NCI-H2107 (cell line): ENCODE data around the gene CARMIL1.
A peak's percentile ranks its signal among the peaks of the same experiment; 100 is the strongest.

Experiments used
- DNase-seq: peaks from one replicate; lab custom pipeline; 2025; lab: John Stamatoyannopoulos, UW

The CARMIL1 gene

DNA sequence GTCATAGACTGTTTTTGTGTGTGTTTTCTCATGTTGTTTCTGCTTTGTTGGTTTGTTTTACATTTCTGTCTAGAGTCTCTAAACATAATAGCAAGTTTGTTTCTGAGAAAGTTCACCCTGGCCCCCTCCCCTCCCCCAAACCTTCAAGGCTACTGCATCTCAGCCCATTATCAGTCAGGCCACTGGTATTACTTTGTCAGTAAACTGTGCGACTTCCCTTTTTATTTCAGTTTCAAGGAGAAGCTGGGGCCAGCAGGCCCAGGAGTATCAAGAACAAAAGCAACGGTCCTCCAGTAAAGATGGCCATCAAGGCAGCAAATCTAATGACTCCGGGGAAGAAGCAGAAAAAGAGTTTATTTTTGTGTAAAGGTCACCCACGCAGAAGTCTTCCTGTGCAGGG, 340.0 kb downstream of the CARMIL1 start:
- no peak for DNase-seq

DNA sequence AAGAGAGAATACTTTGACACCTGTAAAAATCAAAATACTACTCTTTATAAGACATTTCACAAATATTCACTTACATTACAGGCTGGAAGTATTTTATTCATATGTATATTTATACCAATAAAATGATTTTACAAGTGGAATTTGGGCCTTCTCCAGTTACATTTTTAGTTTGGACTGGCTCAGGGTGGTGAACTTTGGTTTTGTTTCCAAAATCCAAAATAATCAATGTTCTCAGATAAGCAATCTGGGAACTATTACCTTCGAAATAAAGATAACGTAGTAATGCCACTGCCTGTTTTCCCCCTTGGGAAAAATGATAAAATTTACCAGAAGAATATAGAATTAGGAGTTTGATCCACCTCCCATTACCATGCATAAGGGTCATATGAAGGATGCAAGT, 341.2 kb downstream of the CARMIL1 start:
- DNase-seq = no peak

DNA sequence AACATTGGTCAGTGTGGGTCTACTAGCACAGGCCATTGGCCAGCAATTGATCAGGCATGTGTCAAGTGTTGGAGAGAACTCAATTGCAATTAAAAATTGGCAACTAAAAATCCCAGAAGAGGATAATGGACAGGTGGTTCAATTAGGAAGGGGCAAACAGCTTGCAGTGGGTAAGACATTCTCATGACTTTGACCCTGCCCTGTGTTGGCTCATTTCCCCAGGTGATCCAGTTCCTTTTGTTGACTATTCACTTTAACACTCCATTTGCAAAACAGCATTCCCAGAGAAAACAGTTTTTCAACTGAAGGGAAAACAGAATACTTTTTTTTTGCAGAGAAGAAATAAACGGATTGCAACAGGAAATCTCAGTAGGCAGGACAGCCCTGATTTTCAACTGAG, 343.9 kb downstream of the CARMIL1 start:
- DNase-seq = no peak

DNA sequence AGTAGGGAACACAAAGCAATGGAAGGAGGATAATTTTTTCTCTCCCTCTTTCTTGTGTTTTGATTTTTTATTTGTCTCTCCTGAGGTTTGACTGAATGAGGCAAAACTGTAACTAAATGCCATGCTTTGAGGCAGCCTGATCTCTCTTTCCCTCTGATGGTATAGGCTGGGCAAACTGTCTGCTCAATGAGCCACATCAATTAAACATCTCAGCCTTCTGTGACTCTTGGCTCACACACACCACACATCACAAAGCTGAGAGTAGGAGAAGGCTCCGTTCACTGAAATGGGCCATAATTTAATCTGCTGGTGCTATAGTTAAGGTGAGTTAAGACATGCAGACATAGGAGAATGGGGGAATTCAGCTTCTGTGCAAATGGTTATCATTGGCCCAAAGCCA, 344.7 kb downstream of the CARMIL1 start:
- DNase-seq = no peak

DNA sequence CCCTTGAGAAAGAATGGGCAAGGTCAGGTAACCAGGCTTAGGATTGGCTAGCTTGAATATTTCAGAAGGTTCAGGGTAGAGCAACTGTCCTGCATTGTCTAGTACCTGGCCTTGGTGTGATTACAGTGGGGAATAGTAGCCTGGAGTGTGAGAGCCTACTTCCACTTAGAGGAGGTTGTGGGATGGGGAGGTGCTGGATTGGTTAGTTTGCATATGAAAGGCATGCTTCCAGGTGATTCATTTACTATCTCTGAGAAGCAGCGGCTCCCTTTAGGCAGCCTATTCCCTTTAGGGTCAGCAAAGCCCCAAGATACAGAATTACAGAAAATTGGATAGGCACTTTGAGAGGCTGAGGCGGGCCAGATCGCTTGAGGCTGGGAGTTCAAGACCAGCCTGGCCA, 347.8 kb downstream of the CARMIL1 start:
- DNase-seq = no peak

DNA sequence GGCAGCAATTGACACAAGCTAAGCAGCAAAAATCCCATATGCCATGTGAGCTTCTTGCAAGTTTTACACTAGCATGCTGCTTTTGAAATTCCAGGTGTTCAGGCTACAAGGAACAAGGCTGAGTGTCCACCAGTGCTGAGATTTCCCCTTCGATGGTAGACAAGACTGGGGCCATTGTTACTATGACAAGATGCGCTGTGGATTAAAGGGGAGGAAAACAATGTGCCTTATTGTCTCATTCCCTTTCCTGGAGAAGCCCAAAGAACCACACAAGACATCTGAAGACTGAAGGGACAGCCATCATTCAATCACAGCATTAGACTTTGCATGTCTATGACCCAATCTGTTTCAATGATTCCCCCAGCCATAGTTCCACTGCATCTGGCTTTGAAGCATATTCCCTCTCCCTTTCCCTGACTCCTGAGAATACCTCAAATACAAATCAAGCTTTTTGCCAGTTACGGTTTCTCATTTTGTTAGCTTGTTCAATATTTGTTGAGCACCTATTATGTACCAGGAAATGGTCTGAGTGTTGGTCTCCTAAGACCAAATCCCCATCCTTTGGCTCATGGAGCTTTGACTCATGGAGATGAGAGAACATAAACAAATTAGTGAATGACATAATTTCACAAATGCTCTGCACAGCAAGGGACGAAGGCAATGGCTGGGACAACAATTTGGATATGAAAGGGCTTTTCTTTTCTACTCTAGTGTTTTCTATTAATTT, 349.5 kb downstream of the CARMIL1 start:
- no peak for DNase-seq

DNA sequence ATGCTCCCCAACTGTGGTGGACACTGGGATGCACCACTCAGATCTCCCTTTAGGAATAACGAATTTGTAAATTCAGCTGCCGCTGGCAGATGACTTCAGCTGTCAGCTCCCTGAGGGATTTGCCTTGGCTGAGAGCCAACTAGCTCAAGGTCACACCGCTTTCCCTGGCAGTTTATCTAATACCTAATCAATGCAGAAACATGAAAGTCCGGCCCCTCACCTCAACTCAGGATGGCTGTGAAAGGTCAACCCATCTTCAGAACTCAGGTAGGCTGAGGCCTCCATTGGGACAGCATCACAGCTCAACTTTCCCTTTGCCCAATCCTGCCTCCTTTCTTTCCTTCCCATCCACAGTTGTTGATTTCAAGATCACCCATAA, 350.0 kb downstream of the CARMIL1 start:
- DNase-seq = no peak

DNA sequence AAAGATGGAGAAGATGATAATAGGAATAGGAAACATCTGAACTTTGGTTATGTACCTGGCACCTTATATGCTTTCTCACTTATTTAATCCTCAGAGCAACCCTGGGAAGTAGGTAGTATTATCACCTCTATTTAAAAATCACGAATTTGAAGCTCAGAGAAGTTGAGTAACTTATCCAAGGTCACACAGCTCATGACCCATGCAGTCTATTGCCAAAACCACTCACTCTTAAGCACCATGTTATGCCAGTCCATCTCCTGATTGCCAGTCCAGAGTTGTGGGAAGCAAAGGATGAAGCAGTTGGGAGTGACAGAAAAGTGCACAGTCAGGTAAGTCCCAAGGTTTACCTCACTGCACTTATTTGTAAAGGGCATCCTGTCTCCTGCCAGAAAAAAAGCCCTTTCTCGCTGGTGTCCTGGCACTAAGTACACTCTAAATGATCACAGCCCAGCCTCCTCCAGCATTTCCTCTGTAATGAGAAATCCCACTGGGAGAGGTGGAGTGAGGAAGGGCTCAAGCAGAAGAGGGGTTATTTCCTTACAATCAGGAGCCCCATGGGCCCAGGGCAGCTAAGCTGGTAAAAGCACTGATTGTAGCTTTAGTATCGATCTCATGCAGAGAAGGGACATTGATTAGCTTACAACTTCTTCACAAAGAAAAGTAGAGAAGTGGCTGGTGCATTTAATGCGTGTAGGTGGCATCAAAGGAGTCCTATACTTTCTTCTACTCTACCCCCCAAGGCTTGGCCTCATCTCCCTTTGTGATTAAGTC, 351.5 kb downstream of the CARMIL1 start:
- DNase-seq = no peak

DNA sequence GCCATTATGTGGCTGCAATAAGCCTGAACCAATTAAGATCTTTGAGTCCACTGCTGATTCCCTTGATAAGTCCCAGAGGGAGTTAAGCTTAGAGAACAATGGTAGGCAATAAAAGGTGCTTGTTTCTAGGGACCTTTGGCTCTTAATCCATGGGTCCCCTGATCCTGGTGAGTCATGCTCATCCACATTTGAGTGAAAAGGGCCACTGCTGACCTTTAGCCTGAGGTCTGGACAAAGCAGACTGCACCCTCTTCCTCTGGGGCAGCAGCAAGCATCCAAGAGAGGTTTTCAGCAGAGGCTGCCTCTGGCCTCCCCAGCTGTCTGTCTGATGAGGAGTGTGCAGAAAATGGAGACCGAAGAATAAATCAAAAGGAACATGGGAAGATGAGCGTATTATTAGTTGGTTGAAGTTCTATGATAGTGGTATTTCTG, 356.7 kb downstream of the CARMIL1 start:
- DNase-seq = no peak

DNA sequence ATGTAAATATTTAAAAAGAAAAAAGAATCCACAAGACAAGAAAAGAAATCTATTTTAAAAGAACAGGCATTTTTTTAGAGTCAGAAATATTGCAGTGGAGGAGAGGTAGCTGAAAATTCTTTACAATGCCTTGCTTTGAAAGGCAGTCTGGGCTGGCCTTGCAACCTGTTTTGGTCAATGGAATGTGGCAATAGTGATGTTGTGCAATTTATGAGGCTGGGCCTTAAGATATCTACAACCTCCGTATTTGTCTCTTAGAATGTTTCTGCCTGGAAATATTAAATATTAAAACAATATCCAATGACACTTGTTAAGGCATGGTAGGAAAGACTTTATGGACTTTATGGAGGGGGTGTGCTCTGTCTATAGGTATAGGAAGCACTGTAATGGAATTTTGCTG, 358.0 kb downstream of the CARMIL1 start:
- no peak for DNase-seq

DNA sequence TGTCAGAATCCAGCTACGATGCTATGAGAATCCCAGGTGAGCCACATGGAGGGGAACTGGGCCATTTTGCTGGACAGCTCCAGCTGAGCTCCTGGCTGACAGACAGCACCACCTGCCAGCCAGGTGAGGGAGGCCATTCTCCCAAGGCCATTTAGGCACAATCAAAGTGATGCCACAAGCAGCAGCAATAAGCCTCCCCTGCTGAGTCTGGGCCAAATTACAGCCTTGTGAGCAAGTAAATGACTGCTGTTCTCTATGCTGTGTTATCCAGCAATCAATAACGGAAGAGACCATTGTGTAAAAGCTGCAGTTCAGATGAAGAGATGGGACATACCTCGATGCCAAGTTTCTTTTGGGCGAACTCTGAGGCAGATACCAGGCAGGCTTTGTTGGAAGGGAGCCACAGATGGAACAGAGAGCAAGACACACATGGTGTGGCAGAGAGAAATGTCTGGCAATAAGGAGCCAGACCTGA, 358.8 kb downstream of the CARMIL1 start:
- peak; percentile 5 for DNase-seq

DNA sequence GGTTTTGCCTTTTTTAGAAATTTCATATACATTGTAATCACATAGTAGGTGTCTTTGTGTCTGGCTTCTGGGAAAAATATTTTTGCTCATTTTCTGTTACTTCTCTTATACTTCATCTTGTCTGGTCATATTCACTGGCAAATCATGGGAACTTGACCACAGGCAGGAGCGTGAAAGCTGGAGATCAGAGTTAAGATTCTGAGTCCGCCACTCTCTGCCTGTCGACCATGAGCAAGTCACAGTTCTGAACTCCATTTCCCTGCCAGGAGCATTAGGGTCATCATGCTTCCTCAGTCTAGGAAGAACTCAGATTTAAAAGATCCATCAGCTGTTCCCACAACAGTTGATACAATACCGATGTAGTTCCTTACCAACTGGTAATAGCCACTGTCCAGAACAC, 360.5 kb downstream of the CARMIL1 start:
- no peak for DNase-seq

DNA sequence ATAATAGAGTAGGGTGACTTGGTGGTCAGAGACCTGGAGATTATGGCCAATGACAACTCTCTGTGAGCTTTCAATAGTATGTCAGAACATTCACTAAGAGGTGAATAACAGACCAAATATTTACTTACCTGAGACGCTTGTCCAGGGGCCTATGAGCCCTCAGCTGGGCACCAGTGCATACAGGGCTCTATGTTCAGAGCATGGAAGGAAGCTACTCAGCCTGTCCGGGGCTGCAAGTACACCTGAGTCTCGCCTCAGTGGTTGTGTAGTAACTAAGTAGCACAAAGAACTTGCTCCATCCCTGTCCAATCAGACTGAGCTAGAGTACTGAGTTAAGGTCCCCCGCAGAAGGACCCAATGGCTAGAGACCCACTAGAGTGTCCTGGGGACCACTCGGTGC, 361.3 kb downstream of the CARMIL1 start:
- no peak for DNase-seq

DNA sequence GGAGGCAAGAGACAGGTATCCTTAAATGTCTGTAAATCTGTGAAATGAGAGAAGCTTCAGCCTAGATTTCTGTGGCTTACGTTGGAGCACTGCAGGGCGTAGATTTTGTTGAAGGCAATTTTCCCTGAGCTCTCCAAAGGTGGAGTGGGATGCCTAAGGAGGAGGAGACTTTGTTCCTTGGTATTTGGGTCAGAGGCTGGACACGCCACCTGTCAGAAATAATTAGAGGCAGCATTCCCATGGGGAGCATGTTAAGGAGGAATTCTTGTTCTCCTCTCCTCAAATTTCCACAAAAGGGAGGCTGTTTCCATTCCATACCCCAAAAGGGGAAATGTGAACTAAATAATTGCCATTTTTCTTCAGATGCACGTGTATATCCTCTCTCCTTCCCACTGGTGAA, 361.7 kb downstream of the CARMIL1 start:
- DNase-seq = no peak

DNA sequence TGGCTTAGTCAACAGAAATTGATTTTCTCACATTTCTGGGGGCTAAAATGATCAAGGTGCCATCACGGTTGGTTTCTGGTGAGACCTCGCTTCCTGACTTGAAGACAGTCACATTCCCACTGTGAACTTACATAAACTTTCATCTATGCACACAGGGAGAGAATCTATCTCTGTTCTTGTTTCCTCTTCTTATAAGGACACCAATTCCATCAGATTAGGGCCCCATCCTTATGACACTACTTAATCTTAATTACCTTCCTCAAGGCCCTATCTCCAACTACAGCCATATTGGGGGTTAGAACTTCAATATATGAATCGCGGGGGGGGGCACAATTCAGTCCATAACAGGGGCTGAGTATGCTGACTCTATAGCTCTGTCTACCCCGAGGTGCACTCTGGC, 362.2 kb downstream of the CARMIL1 start:
- no peak for DNase-seq

DNA sequence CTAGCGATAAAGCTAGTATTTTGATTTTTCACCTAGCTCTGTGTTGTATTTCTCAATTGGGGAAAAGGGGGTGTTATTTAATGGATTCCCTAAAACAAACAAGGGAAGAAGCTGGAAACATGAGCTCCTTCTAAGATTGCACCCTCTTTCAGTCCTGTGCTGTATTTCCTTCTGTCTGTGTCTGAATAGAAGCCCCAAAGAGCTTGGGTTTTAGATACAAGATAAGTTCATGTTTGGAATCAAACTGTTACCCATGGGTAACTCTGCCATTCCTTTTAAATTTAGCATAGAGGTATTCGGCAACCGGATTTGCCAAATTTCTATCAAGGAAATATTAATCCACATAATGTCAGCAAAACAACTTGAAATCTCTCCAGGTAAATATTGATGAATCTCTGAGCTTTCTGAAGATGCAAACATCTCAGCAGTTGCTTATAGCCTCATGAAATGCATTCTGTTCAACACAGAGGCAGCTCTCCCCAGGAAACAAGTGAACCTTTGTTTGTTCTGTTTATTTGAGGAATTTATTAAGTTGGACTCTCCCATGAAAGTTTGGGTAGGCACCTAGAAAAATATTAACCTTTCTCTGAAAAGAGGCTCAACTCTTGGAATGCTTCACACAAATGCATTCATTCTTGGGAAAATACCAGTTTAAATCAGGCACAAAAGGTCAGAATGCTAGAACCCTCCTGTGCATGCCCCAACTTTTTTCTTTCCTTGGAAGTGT, 362.9 kb downstream of the CARMIL1 start:
- DNase-seq = no peak

DNA sequence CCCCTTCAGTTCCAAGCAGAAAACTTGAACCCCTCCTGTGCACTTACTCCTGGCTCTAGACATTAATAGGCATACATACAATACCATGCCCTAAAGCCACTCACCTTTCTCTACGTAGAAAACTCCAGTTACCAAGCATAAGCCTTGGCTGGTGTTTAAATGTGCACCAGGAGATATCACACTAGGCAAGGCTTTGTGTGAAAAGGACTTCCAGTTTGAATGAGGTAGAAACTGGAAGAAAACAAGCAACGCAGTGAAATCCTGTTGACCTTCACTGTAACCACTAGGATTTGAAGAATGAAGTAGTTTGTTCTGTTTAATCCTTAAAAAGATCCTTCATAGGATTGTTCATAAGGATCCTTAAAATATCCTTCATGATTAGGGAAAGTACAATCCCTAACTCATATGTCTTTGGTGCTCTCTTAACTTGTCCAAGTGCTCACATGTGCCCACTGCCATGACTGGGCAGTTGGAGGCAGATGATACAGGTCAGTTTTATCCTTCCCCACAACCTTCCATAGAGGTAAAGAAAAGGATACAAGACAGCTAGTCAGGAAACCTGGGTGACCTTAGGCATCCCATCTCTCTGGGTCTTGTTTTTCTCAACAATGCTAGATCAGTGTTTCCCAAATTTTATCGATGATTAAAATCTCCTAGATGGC, 363.6 kb downstream of the CARMIL1 start:
- DNase-seq = no peak

DNA sequence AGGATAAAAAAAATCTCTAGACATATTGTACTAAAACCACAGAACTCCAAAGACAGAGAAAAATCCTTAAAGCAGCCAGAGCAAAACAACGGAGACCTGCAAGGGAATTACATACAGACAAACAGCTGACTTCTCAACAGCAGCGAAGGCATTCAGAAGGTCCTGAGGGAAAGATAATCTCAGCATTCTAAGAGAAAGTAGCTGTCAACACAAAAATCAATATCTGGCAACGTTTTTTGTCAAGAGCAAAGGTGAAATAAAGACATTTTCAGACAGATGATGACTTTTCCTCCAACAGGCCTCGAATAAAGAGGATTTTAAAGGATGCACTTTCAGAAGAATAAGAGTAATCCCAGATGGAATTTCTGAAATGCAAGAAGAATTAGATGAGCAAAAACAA, 366.7 kb downstream of the CARMIL1 start:
- DNase-seq = no peak

DNA sequence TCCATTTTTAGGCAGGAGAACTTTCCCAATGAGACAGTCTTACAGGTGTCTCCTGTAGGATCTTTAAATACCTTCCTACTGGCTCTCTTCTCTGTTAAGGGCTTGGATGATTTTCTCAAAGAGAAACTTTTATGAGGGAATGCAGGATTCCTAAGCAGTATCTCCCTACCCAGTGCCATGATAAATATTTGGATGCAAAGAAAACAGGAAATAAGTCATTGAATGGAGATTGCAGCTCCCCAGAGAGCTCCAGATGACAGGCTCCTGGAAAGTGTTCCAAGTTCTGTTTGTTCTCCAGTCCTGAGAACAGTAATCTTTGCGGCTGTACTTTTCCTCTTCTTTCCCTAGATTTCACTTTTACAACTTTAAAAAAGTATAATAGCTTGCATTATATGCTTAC, 370.4 kb downstream of the CARMIL1 start:
- DNase-seq = no peak

DNA sequence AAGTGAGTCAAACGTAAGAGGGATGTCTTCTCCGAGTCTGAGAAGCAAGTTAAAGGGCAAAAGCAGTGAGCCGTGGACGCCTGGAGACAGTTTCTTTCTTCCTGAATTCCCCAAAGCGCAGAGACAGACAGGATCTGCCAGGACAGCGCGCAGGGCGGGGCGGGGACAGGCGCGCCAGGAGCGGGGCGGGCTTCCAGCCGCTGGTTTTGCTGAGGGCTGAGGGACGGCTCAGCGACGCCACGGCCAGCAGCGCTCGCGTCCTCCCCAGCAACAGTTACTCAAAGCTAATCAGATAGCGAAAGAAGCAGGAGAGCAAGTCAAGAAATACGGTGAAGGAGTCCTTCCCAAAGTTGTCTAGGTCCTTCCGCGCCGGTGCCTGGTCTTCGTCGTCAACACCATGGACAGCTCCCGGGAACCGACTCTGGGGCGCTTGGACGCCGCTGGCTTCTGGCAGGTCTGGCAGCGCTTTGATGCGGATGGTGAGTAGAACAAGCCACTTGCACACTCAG, 372.9 kb downstream of the CARMIL1 start, which contains the start of gene SCGN:
Gene SCGN (plus strand): TSS at position 209 of the 509 bp plus-strand sequence. CDS start 189 bp downstream, at position 398.
- no peak for DNase-seq

DNA sequence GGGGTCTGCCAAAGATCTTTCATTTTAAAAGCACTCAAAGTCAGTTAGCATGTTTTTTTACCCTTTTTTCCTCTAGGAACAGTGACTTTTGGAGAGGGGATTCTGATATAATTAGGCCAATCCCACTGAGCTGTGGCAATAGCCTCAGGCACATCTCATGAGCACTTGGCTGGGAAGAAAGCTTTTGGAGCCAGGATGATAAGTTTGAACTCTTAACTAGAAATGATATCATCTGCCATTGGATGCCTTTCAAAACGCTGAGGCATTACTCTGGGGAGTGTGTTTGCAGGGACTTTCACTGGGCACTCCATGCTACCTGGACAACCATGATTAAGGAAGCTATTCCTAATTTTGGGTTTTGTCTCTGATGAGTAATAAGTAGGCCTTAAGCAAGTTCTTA, 376.5 kb downstream of the CARMIL1 start:
- DNase-seq = no peak
